Neuronal stem cell (in vitro differentiated cells): ENCODE results near the gene ARL6IP4.

Experiments
- DNase-seq: peaks from one replicate; pipeline ENCODE4 v3.0.0-alpha.2; 2013; ENCODE audit warnings: low spot score
- H2AFZ ChIP-seq: one replicate; pipeline ENCODE4 v1.6.1; 2013; ENCODE audit warnings: mild to moderate bottlenecking, low read length, inconsistent platforms
- H2AK5ac ChIP-seq: 2 replicates; pipeline ENCODE4 v1.6.1; 2013; ENCODE audit warnings: low read depth, mild to moderate bottlenecking, inconsistent platforms, low read length, moderate library complexity, mixed read lengths
- H2BK120ac ChIP-seq: 2 replicates; pipeline ENCODE4 v1.6.1; 2013; ENCODE audit warnings: low read depth, mild to moderate bottlenecking, inconsistent platforms, low read length, moderate library complexity, mixed read lengths
- H2BK12ac ChIP-seq: one replicate; pipeline ENCODE4 v1.6.1; 2013; ENCODE audit warnings: low read length, inconsistent platforms
- H2BK15ac ChIP-seq: 2 replicates; pipeline ENCODE4 v1.6.1; 2013; ENCODE audit warnings: mild to moderate bottlenecking, low read length, inconsistent platforms, mixed read lengths
- H2BK5ac ChIP-seq: one replicate; pipeline ENCODE4 v1.6.1; 2013; ENCODE audit warnings: inconsistent platforms, mild to moderate bottlenecking, low read length, moderate library complexity
- H3K14ac ChIP-seq: one replicate; pipeline ENCODE4 v1.6.1; 2013; ENCODE audit warnings: low read length, inconsistent platforms
- H3K18ac ChIP-seq: 2 replicates; pipeline ENCODE4 v1.6.1; 2013; ENCODE audit warnings: low read length, inconsistent platforms
- H3K23ac ChIP-seq: 2 replicates; pipeline ENCODE4 v1.6.1; 2013; ENCODE audit warnings: low read depth, mild to moderate bottlenecking, mixed read lengths, low read length, inconsistent platforms; ENCODE audit not compliant: poor library complexity
- H3K27ac ChIP-seq: replicated peaks from 3 replicates; pipeline ENCODE4 v1.5.1; 2013; ENCODE audit warnings: low read length, inconsistent platforms
- H3K27me3 ChIP-seq, 3 experiments: 2 replicates each; pipeline ENCODE4 v1.6.1; 2013; ENCODE audit warnings: low read length in 3 of 3, mild to moderate bottlenecking in 2 of 3, inconsistent platforms in 1 of 3, low read depth in 1 of 3, mixed read lengths in 1 of 3, moderate library complexity in 1 of 3; ENCODE audit not compliant: control insufficient read depth in 3 of 3, insufficient read depth in 3 of 3
- H3K36me3 ChIP-seq, 2 donors: replicated peaks in 1 of 2; 2 replicates each; pipeline ENCODE4 v1.6.1; 2013; ENCODE audit warnings: low read length in 2 of 2; ENCODE audit not compliant: control insufficient read depth in 2 of 2, insufficient read depth in 2 of 2
- H3K4ac ChIP-seq: 2 replicates; pipeline ENCODE4 v1.6.1; 2013; ENCODE audit warnings: inconsistent platforms, mild to moderate bottlenecking, low read length, moderate library complexity
- H3K4me1 ChIP-seq, 2 donors: 1 replicate in 1 of 2; 2 replicates in 1 of 2; pipeline ENCODE4 v1.6.1; 2013; ENCODE audit warnings: low read length in 2 of 2, low read depth in 1 of 2; ENCODE audit not compliant: control insufficient read depth in 2 of 2, insufficient read depth in 1 of 2
- H3K4me2 ChIP-seq: one replicate; pipeline ENCODE4 v1.6.1; 2013; ENCODE audit warnings: mild to moderate bottlenecking, low read length, inconsistent platforms; ENCODE audit not compliant: insufficient read depth, poor library complexity, severe bottlenecking
- H3K4me3 ChIP-seq, 2 donors: 2 replicates each; pipeline ENCODE4 v1.5.1; 2013; ENCODE audit warnings: low read length in 2 of 2, mild to moderate bottlenecking in 2 of 2, inconsistent platforms in 1 of 2, moderate library complexity in 1 of 2
- H3K79me1 ChIP-seq: one replicate; pipeline ENCODE4 v1.6.1; 2013; ENCODE audit warnings: low read depth, mild to moderate bottlenecking, inconsistent platforms, low read length, moderate library complexity
- H3K9ac ChIP-seq: one replicate; pipeline ENCODE4 v1.6.1; 2013; ENCODE audit warnings: mild to moderate bottlenecking, low read depth, low read length, inconsistent platforms; ENCODE audit not compliant: poor library complexity
- H3K9me3 ChIP-seq, 2 donors: replicated peaks in 1 of 2; 2 replicates each; pipeline versions ENCODE3 to v1.6.1; 2013; ENCODE audit warnings: low read length in 2 of 2, mild to moderate bottlenecking in 2 of 2, inconsistent platforms in 1 of 2, low read depth in 1 of 2, mixed read lengths in 1 of 2, moderate library complexity in 1 of 2; ENCODE audit not compliant: control insufficient read depth in 2 of 2, insufficient read depth in 1 of 2
- H4K8ac ChIP-seq: one replicate; pipeline ENCODE4 v1.6.1; 2013; ENCODE audit warnings: low read depth, mild to moderate bottlenecking, inconsistent platforms, low read length, moderate library complexity
- H4K91ac ChIP-seq: one replicate; pipeline ENCODE4 v1.6.1; 2013; ENCODE audit warnings: low read length, low read depth, mild to moderate bottlenecking, inconsistent platforms; ENCODE audit not compliant: poor library complexity
- WGBS, 2 donors: extraction: QIAGEN DNeasy Blood & Tissue Kit; methylation state at CpG; one replicate each; pipeline ENCODE4 v1.1.7; 2013; ENCODE audit warnings: missing lambda C conversion rate in 2 of 2, mixed read lengths in 1 of 2; ENCODE audit not compliant: insufficient read length in 2 of 2, insufficient replicate concordance in 1 of 2; ENCODE audit errors: extremely low coverage in 2 of 2; 5-methylcytosine and 5-hydroxymethylcytosine counted together

The ARL6IP4 gene

GRCh38 chr12:122964439-122965257, 15.8 kb upstream of the ARL6IP4 start:
- H2BK120ac ChIP-seq = no peak overlapping the region
- H3K14ac ChIP-seq = peak overlapping the region; percentile 14
- no peak overlapping the region for H3K4ac ChIP-seq
- no peak overlapping the region for H2AFZ ChIP-seq
- H2BK12ac ChIP-seq = peak overlapping the region; percentile 25
- H4K8ac ChIP-seq = no peak overlapping the region
- H3K27me3 ChIP-seq = no peaks in the 10 kb centered on the region
- no peak overlapping the region for H4K91ac ChIP-seq
- H3K27ac ChIP-seq = no peak overlapping the region
- peaks cover 2 to 6% of the 10 kb centered on the region in 2 donors for H3K36me3 ChIP-seq
- no CpG with 5 or more reads among the region's 19 CpGs for WGBS, 2 donors
- H2BK15ac ChIP-seq = no peak overlapping the region
- DNase-seq = no peak
- H3K9ac ChIP-seq = no peak overlapping the region
- H3K9me3 ChIP-seq = no peaks in the 10 kb centered on the region
- no peak overlapping the region for H3K18ac ChIP-seq
- peak overlapping the region in 1 of 2 donors; percentile 71 for H3K4me3 ChIP-seq
- H3K4me1 ChIP-seq = peaks cover 13 to 15% of the 10 kb centered on the region in 2 donors
- peak overlapping the region; percentile 25 for H2AK5ac ChIP-seq
- peak overlapping the region; percentile 70 for H2BK5ac ChIP-seq
- peaks cover 5% of the 10 kb centered on the region for H3K79me1 ChIP-seq
- H3K4me2 ChIP-seq = no peak overlapping the region
- H3K23ac ChIP-seq = peak overlapping the region; percentile 6

GRCh38 chr12:122965321-122965751, 15.1 kb upstream of the ARL6IP4 start:
- H2AFZ ChIP-seq = peak overlapping the region; percentile 87
- H3K4ac ChIP-seq = no peak overlapping the region
- H3K36me3 ChIP-seq = no peaks in the 10 kb centered on the region
- no peak overlapping the region for H3K27ac ChIP-seq
- no peak overlapping the region for H2BK15ac ChIP-seq
- peak overlapping the region; percentile 100 for H3K4me2 ChIP-seq
- no peak overlapping the region for H4K91ac ChIP-seq
- H2AK5ac ChIP-seq = peak overlapping the region; percentile 57
- no CpG with 5 or more reads among the region's 12 CpGs for WGBS, 2 donors
- H3K79me1 ChIP-seq = peaks cover 3% of the 10 kb centered on the region
- H2BK12ac ChIP-seq = no peak overlapping the region
- H2BK120ac ChIP-seq = no peak overlapping the region
- no peaks in the 10 kb centered on the region for H3K27me3 ChIP-seq
- no peak overlapping the region for H3K9ac ChIP-seq
- no peak overlapping the region for H4K8ac ChIP-seq
- H2BK5ac ChIP-seq = peak overlapping the region; percentile 70
- H3K4me3 ChIP-seq = peak overlapping the region in 1 of 2 donors; percentile 71
- peak overlapping the region; percentile 54 for H3K18ac ChIP-seq
- no peaks in the 10 kb centered on the region for H3K9me3 ChIP-seq
- peak overlapping the region; percentile 52 for H3K23ac ChIP-seq
- DNase-seq = no peak
- no peak overlapping the region for H3K14ac ChIP-seq
- H3K4me1 ChIP-seq = peaks cover 13 to 15% of the 10 kb centered on the region in 2 donors

GRCh38 chr12:122965851-122966742, 14.4 kb upstream of the ARL6IP4 start, which contains the start of gene ABCB9:
ABCB9 (minus strand) TSS chr12:122966463; CDS start chr12:122960235, 6,228 bp downstream.
- Histone ChIP-seq H3K9me3 (no peaks in the 10 kb centered on the region), H3K14ac (no peak within 1 kb of the TSS), H3K79me1 (peaks cover 3% of the 10 kb centered on the region), H2BK12ac (no peak within 1 kb of the TSS), H3K23ac (peak within 1 kb of the TSS; percentile 94), H3K27me3 (no peaks in the 10 kb centered on the region), H2BK5ac (peak within 1 kb of the TSS; percentile 70), H3K9ac (peak within 1 kb of the TSS; percentile 78), H2AK5ac (peak within 1 kb of the TSS; percentile 57), H3K4me2 (peak within 1 kb of the TSS; percentile 100), H4K91ac (no peak within 1 kb of the TSS), H2BK120ac (no peak within 1 kb of the TSS), H4K8ac (no peak within 1 kb of the TSS), H3K4me1 (peaks cover 13 to 15% of the 10 kb centered on the region in 2 donors), H3K4me3 (peak within 1 kb of the TSS; percentile 71 to 86), H3K36me3 (no peaks in the 10 kb centered on the region), H3K27ac (no peak within 1 kb of the TSS), H3K4ac (no peak within 1 kb of the TSS), H3K18ac (peak within 1 kb of the TSS; percentile 91), H2AFZ (peak within 1 kb of the TSS; percentile 87), H2BK15ac (no peak within 1 kb of the TSS)
- WGBS, 2 donors = no CpG with 5 or more reads among the region's 55 CpGs
- DNase-seq = peak; percentile 91
